Astrocyte of the spinal cord (primary cell): ENCODE data around the gene COPB1.

ENCODE experiments used
- DNase-seq: peaks from one replicate; pipeline ENCODE4 v3.0.0; 2011; ENCODE audit warnings: low read depth, low spot score
- H3K4me3 ChIP-seq: 2 replicates; pipeline ENCODE4 v1.5.1; 2011; ENCODE audit warnings: low read depth, mild to moderate bottlenecking, low read length, moderate library complexity
- CTCF ChIP-seq: IDR thresholded peaks from 2 replicates; pipeline ENCODE4 v1.5.1; 2012; ENCODE audit warnings: low read depth, mild to moderate bottlenecking, low read length, inconsistent platforms
- in situ Hi-C: cut with HindIII; loops from 2 replicates; pipeline ENCODE4 v1.10.0; 2017; ENCODE audit warnings: low sequenced_read_pairs

The COPB1 gene

GRCh38 chr11:14444441-14445189 lies 55.0 kb downstream of the COPB1 start:
- in situ Hi-C loops = no loop called here
- TF ChIP-seq CTCF = no peak
- H3K4me3 ChIP-seq = no peak overlapping the region
- peak; percentile 21 for DNase-seq

- peak; percentile 42 for DNase-seq
- no peak overlapping the region for H3K4me3 ChIP-seq
- in situ Hi-C loops = no loop called here
- TF ChIP-seq CTCF = no peak
Observed at GRCh38 chr11:14443638-14444037, 56.0 kb downstream of the COPB1 start.

- no peak for DNase-seq
- in situ Hi-C loops = no loop called here
- H3K4me3 ChIP-seq = no peak overlapping the region
- TF ChIP-seq CTCF = no peak
Observed at GRCh38 chr11:14435717-14436512, 63.7 kb downstream of the COPB1 start.

- TF ChIP-seq CTCF = no peak
- H3K4me3 ChIP-seq = no peak overlapping the region
- in situ Hi-C loops = no loop called here
- no peak for DNase-seq
Observed at GRCh38 chr11:14425621-14426020, 74.0 kb downstream of the COPB1 start.

GRCh38 chr11:14424096-14424495 lies 75.5 kb downstream of the COPB1 start:
- peak; percentile 59 for DNase-seq
- TF ChIP-seq CTCF = no peak

GRCh38 chr11:14423633-14424032 lies 76.0 kb downstream of the COPB1 start:
- in situ Hi-C loops = no loop called here
- no peak overlapping the region for H3K4me3 ChIP-seq
- DNase-seq = peak; percentile 64
- TF ChIP-seq CTCF = no peak

More at GRCh38 chr11:14424096-14424495, 75.5 kb downstream of the COPB1 start:
- H3K4me3 ChIP-seq = no peak overlapping the region
- in situ Hi-C loops = no loop called here
